Measurements from ENCODE around the gene MRPL40. TPM values are rescaled to one million over a fixed set of nuclear protein-coding genes. Genes with fewer than 3 reads are reported as not detected.
"Not testable (repeated sequence)": the region's sequence is repeated elsewhere in the genome, so short reads cannot be mapped to it uniquely, and the experiment has no call there.

Gene MRPL40
- total and polyA plus RNA-seq, 12 donors = 22.4 to 132 (median 54.7) TPM

GRCh38 chr22:19440411-19441195 is 8.3 kb downstream of the MRPL40 start:
- no peak for TF ChIP-seq CTCF (IDR thresholded peaks at IDR 0.05)
- no peak for TF ChIP-seq POLR2A (IDR thresholded peaks at IDR 0.05)
- Histone ChIP-seq H3K27me3 (no peaks in the 10 kb centered on the region), H3K4me3 (no peak overlapping the region), H3K36me3 (replicated peaks in 1 of 2) (peaks cover 0 to 31% of the 10 kb centered on the region in 2 donors), H3K27ac (no peak overlapping the region), H3K4me1 (replicated peaks in 1 of 2) (peaks cover 0 to 6% of the 10 kb centered on the region in 2 donors), H3K9me3 (replicated peaks in 1 of 3) (no peaks in the 10 kb centered on the region)
- DNase-seq = peak in 6 of 7 donors; percentile 29 to 74 (median 55)
- intact Hi-C loops (cut with DNase I) = no loop called here
- 66 to 83% (median 78%) methylated on average over 8 of the region's 8 CpGs for WGBS, 4 donors

- no peak for DNase-seq
These were observed 9.8 kb downstream of the MRPL40 start for GRCh38 chr22:19442166-19442565.

GRCh38 chr22:19443544-19444211 is 11.3 kb downstream of the MRPL40 start:
- TF ChIP-seq CTCF (IDR thresholded peaks at IDR 0.05) = no peak
- no peak for TF ChIP-seq POLR2A (IDR thresholded peaks at IDR 0.05)
- 74 to 89% (median 78%) methylated on average over 6 to 7 of the region's 7 CpGs for WGBS, 4 donors
- H3K9me3 ChIP-seq (replicated peaks in 1 of 3) = no peaks in the 10 kb centered on the region
- intact Hi-C loops (cut with DNase I) = no loop called here
- no peak overlapping the region for H3K27ac ChIP-seq
- H3K4me3 ChIP-seq = no peak overlapping the region
- peaks cover 0 to 16% of the 10 kb centered on the region in 2 donors for H3K36me3 ChIP-seq (replicated peaks in 1 of 2)
- H3K4me1 ChIP-seq (replicated peaks in 1 of 2) = peaks cover 14 to 27% of the 10 kb centered on the region in 2 donors
- H3K27me3 ChIP-seq = no peaks in the 10 kb centered on the region
- DNase-seq = no peak

More at GRCh38 chr22:19442166-19442565, 9.8 kb downstream of the MRPL40 start:
- Histone ChIP-seq H3K4me3 (no peak overlapping the region), H3K9me3 (replicated peaks in 1 of 3) (no peaks in the 10 kb centered on the region), H3K36me3 (replicated peaks in 1 of 2) (peaks cover 0 to 17% of the 10 kb centered on the region in 2 donors), H3K4me1 (replicated peaks in 1 of 2) (peaks cover 7 to 19% of the 10 kb centered on the region in 2 donors), H3K27ac (no peak overlapping the region), H3K27me3 (no peaks in the 10 kb centered on the region)
- WGBS, 4 donors = 83 to 95% (median 89%) methylated on average over 1 to 2 of the region's 2 CpGs
- no peak for TF ChIP-seq CTCF (IDR thresholded peaks at IDR 0.05)
- no peak for TF ChIP-seq POLR2A (IDR thresholded peaks at IDR 0.05)
- intact Hi-C loops (cut with DNase I) = no loop called here

- Histone ChIP-seq H3K4me1 (replicated peaks in 1 of 2) (peaks cover 14 to 27% of the 10 kb centered on the region in 2 donors), H3K36me3 (replicated peaks in 1 of 2) (peaks cover 0 to 23% of the 10 kb centered on the region in 2 donors)
- 92 to 99% (median 93%) methylated on average over 9 of the region's 9 CpGs for WGBS, 4 donors
- H3K4me3 ChIP-seq; H3K9me3 ChIP-seq (replicated peaks in 1 of 3); H3K27me3 ChIP-seq; H3K27ac ChIP-seq; DNase-seq; intact Hi-C loops (cut with DNase I): not testable (repeated sequence)
These were observed 13.1 kb downstream of the MRPL40 start for GRCh38 chr22:19445279-19445982.
